GM12864 (cell line): ENCODE results near the gene KLC4.
"Not testable (repeated sequence)": the region's sequence is repeated elsewhere in the genome, so short reads cannot be mapped to it uniquely, and the experiment has no call there.

Experiments used
- DNase-seq: peaks from one replicate; pipeline ENCODE4 v3.0.0-alpha.2; 2011; ENCODE audit warnings: low read depth
- H3K4me3 ChIP-seq: 2 replicates; pipeline ENCODE4 v1.5.1; 2011; ENCODE audit warnings: mild to moderate bottlenecking, low read depth, low read length, control low read depth
- TF ChIP-seq, protein P1 (sequence below): IDR thresholded peaks from 2 replicates; pipeline ENCODE4 v1.5.1; 2011; ENCODE audit warnings: low read depth, mild to moderate bottlenecking, moderate library complexity, low read length, control low read depth, inconsistent platforms; ENCODE audit errors: missing control alignments

The KLC4 gene

GRCh38 chr6:43077981-43078511 is 18.6 kb downstream of the KLC4 start:
- no peak overlapping the region for H3K4me3 ChIP-seq
- TF ChIP-seq, protein P1, sequence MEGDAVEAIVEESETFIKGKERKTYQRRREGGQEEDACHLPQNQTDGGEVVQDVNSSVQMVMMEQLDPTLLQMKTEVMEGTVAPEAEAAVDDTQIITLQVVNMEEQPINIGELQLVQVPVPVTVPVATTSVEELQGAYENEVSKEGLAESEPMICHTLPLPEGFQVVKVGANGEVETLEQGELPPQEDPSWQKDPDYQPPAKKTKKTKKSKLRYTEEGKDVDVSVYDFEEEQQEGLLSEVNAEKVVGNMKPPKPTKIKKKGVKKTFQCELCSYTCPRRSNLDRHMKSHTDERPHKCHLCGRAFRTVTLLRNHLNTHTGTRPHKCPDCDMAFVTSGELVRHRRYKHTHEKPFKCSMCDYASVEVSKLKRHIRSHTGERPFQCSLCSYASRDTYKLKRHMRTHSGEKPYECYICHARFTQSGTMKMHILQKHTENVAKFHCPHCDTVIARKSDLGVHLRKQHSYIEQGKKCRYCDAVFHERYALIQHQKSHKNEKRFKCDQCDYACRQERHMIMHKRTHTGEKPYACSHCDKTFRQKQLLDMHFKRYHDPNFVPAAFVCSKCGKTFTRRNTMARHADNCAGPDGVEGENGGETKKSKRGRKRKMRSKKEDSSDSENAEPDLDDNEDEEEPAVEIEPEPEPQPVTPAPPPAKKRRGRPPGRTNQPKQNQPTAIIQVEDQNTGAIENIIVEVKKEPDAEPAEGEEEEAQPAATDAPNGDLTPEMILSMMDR: no peak
- no peak for DNase-seq

DNA sequence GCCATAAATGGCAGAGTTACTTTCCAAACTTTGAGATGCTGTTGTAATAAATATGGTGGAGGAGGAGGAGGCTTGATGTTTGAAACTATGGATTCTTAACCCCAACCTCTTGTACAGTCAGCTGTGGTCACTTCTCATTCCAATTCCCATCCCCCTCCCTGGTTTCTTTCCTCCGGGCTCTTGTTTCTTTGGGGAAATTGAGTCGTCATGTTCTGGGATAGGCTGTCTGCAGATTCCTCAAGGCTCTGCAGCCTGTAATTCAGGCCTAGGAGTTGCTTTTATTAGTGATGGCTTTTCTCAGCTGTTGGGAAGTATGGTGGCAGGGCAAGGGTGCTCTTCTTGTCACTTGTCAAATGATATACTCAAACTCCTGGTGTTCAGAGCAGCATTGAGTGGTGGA is 19.3 kb downstream of the KLC4 start:
- TF ChIP-seq, protein P1: no peak
- H3K4me3 ChIP-seq: no peak overlapping the region
- no peak for DNase-seq

GRCh38 chr6:43081043-43081442 is 21.6 kb downstream of the KLC4 start:
- no peak for DNase-seq
- TF ChIP-seq, protein P1: no peak
- no peak overlapping the region for H3K4me3 ChIP-seq

DNA sequence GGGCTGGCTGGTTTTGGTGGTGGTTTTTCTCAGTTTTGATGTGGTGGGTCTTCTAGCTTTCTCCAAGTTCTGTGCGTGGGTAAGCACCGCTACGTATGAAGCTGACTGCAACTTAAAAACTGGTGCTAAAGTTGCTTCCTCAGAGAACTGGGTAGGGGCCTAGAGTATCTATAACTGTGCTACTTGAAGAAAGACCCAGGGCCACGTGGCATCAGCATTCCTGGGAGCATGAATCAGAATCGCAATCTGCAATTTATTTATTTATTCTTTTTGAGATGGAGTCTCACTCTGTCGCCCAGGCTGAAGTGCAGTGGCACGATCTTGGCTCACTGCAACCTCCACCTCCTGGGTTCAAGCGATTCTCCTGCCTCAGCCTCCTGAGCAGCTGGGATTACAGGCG is 22.5 kb downstream of the KLC4 start:
- not testable (repeated sequence) for DNase-seq, H3K4me3 ChIP-seq

DNA sequence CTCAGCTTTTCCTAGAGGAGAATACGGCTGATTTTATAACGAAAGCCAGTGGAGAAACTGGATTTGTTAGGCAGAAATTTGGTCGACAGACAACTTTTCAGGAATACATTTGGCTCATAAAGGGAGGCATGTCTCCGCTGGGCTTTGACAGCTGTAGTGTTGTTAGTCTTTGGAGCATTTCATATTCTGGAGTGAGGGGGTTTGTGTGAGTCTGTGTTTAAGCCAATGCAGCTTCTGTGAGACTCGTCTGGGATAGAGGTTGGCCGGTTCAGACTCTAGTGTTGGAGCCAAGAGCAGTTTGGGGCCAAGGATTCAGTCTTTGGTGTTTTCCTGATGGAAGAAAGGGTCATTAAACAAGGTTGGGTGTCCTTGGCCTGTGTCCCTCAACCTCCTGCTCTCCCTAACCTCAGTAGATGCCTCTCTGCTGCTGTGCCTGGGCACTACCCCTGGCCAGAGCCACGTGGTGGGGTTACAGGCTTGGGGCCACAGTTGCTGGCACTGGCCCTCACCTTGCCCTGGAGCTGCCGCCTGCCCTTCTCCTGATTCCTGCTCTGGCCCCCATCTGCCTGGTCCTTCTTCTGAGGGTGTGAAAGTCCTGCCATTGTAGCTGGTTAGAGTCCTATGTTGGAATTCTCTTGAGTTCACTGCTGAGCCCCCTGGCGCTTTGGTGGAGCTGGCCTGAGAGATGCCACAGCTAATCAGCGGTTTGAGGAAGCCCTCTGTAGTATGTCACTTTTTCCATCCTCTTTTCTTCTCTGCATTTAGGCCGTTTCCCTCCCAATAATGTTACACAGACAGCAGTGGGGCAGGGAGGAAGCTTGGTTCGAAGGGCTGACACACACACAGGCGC is 23.6 kb downstream of the KLC4 start:
- H3K4me3 ChIP-seq: no peak overlapping the region
- DNase-seq: no peak
- TF ChIP-seq, protein P1: no peak

DNA sequence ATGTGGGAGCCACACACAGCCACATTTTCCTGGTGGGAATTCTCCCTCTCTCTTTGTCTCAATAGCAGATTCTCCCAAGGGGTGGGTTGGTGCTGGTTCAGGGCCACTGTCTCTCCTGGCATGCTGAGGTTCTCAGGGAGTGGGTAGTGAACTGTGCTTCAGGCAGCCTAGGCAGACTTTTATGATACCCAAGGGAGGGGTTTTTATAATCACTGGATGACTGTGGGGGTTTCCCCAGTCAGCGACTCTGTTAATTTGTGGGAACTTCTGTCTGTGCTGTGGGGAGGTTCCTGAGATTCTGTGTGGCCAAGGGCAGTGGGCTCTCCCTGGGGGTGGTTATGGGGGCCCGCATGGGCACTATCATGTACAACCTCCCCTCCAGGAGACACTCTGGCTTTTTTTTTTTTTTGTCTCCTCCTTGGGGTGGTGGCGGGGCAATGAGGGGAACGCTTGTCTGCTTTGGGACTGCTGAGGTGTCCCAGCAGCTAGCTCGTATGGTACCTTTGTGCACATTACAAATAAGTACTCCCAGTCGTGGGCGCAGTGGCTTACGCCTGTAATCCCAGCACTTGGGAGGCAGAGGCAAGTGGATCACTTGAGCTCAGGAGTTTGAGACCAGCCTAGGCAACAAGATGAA is 26.7 kb downstream of the KLC4 start:
- H3K4me3 ChIP-seq: no peak overlapping the region
- TF ChIP-seq, protein P1: no peak
- no peak for DNase-seq

DNA sequence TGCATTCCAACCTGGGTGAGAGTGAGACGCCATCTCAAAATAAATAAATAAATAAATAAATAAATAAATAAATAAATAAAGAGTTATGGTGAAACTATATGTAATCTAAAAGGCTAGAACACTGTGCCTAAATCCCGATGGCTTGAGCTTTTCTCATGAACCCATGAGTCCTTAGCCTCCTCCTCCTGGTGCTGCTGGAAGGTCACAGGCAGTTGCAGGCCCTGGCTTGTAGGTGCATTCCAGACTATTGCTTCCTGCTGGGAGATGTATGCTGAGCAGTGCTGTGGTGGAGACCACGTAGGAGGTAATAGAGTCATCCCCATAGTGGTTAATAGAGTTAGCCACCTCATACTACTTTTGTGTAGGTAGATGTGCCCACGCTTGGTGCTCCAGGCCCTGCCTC is 29.2 kb downstream of the KLC4 start:
- H3K4me3 ChIP-seq: no peak overlapping the region
- no peak for DNase-seq
- TF ChIP-seq, protein P1: no peak
